LNCaP clone FGC (cell line): Measurements from ENCODE around the gene NT5C3A.

Experiments used
- DNase-seq: peaks from one replicate; pipeline ENCODE4 v3.0.0-alpha.2; 2011; ENCODE audit warnings: low read depth
- H3K4me3 ChIP-seq: 2 replicates; pipeline ENCODE4 v1.5.1; 2011; ENCODE audit warnings: mild to moderate bottlenecking, low read depth, low read length, control low read depth
- TF ChIP-seq, protein P1 (sequence below): IDR thresholded peaks from 2 replicates; pipeline ENCODE4 v1.5.1; 2012; ENCODE audit warnings: mild to moderate bottlenecking; ENCODE audit not compliant: control insufficient read depth, insufficient read depth; ENCODE audit errors: extremely low read depth

The NT5C3A gene

DNA sequence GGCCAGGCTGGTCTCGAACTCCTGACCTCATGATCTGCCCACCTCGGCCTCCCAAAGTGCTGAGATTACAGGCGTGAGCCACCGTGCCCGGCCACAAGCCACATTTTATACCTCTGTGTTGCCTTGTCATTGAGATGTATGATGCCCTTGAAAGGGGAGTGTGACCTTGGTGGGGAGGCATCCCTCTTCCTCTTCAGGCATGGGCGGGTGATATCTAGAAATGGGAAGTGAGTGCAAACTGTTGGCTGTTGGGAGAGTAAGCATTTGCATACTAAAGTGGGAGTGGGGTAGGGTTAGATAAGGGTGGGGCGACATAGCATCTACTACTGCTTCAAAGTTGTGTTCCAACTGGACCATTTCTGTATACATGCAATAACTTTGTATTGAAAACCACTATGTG lies 26.6 kb upstream of the NT5C3A start:
- H3K4me3 ChIP-seq: no peak overlapping the region
- DNase-seq: no peak
- TF ChIP-seq, protein P1, sequence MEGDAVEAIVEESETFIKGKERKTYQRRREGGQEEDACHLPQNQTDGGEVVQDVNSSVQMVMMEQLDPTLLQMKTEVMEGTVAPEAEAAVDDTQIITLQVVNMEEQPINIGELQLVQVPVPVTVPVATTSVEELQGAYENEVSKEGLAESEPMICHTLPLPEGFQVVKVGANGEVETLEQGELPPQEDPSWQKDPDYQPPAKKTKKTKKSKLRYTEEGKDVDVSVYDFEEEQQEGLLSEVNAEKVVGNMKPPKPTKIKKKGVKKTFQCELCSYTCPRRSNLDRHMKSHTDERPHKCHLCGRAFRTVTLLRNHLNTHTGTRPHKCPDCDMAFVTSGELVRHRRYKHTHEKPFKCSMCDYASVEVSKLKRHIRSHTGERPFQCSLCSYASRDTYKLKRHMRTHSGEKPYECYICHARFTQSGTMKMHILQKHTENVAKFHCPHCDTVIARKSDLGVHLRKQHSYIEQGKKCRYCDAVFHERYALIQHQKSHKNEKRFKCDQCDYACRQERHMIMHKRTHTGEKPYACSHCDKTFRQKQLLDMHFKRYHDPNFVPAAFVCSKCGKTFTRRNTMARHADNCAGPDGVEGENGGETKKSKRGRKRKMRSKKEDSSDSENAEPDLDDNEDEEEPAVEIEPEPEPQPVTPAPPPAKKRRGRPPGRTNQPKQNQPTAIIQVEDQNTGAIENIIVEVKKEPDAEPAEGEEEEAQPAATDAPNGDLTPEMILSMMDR: no peak

- H3K4me3 ChIP-seq: no peak overlapping the region
- TF ChIP-seq, protein P1: no peak
- DNase-seq: no peak
Observed at GRCh38 chr7:33087858-33088257, 25.3 kb upstream of the NT5C3A start.

DNA sequence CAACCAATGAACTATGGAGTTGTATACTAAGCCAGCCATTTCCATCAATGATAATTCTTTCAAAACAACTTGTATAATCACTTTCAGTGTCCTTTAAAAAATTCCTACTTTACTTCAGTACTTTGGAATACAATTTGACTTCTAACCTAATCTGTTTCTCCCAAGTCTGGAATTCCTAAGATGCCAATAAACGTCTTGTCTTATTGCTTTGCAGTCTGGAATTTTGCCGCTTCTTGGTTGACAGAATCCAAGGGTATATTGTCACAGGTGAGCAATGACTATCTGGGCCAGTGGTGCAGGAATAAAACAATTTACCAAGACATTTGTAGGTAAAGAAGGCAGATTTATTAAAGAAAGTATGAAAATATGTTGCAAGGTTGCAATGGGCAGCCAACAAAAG lies 24.8 kb upstream of the NT5C3A start:
- no peak overlapping the region for H3K4me3 ChIP-seq
- no peak for DNase-seq
- TF ChIP-seq, protein P1: no peak

DNA sequence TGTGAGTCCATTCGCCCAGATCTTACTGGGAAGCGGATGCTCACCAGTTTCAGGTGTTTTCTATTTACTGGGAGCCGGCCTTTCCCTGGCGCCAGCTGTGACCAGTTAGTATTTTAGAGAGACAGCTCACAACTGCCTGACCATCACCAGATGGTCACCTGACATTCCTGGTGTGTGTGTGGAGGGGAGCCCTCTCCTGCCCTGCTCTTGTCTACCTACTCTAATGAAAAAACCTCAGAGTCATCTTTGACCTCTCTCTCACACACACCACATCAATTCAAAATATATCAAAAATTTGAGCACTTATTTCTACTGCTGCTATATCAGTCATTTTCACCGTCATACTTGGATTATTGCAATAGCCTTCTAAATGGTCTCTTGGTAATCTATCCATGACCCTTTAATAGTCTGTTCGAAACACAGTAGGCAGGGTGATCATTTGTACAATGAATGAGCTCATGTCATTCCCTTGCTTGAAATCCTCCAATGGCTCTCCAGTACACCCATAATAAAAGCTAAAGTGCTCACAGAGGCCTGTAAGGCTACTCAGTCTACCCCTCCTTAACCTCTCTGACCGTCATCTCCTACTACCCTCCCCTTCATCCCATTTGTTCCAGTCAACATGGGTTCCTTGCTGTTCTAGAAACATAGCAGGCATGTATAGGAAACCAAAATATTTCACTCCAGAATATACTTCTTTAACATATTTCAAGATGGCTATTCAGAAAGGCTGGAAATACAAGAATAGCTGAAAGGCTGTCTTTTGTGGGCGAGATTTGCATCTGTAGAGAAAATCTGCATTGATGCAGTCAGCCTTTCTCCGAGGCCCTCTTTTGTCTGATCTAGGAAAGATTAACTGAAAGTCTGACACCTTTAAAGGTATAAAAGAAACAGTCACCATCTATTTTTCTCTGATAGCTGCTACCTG lies 17.5 kb upstream of the NT5C3A start:
- no peak for DNase-seq
- H3K4me3 ChIP-seq: no peak overlapping the region
- TF ChIP-seq, protein P1: no peak

GRCh38 chr7:33079096-33079495 lies 16.5 kb upstream of the NT5C3A start:
- DNase-seq: no peak
- TF ChIP-seq, protein P1: no peak
- H3K4me3 ChIP-seq: no peak overlapping the region

DNA sequence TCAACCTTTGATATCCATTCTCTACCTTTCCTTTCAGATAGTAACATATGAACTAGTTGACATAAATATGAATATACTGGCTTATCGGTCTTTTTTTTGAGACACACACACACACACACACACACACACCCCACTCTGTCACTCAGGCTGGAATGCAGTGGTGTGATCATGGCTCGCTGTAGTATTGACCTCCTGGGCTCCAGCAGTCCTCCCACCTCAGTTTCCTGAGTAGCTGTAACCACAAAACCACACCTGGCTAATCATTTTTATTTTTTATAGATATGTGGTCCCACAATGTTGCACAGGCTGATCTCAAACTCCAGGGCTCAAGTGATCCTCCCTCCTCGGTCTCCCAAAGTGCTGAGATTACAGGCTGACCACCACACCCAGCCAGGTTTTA lies 14.2 kb upstream of the NT5C3A start:
- no peak overlapping the region for H3K4me3 ChIP-seq
- DNase-seq: no peak
- TF ChIP-seq, protein P1: no peak
